GM20431 (cell line): Measurements from ENCODE around the gene GCC1.
"Not testable (repeated sequence)": the region's sequence is repeated elsewhere in the genome, so short reads cannot be mapped to it uniquely, and the experiment has no call there.

Experiments
- in situ Hi-C: fragments of 300-500 bp; cut with MseI, MboI; formaldehyde crosslinking; loops from one replicate; pipeline ENCODE4 v1.15.0; 2020; ENCODE audit warnings: low sequenced_read_pairs; ENCODE audit not compliant: unreplicated experiment

Gene GCC1

GRCh38 chr7:127591591-127591990 is 6.2 kb upstream of the GCC1 start:
- in situ Hi-C loops = no loop called here

GRCh38 chr7:127591189-127591588 is 5.8 kb upstream of the GCC1 start:
- in situ Hi-C loops = no loop called here

GRCh38 chr7:127589896-127590295 is 4.5 kb upstream of the GCC1 start:
- in situ Hi-C loops = no loop called here

- in situ Hi-C loops = no loop called here
Measured at GRCh38 chr7:127588697-127589482, 3.5 kb upstream of the GCC1 start.

- in situ Hi-C loops = no loop called here
Measured at GRCh38 chr7:127588019-127588696, 2.8 kb upstream of the GCC1 start, which contains the start of gene ARF5. Gene ARF5 (plus strand): TSS chr7:127588411. CDS start chr7:127588499, 88 bp downstream.

- in situ Hi-C loops = no loop called here
Measured at GRCh38 chr7:127587663-127588018, 2.2 kb upstream of the GCC1 start.

- in situ Hi-C loops = no loop called here
Measured at GRCh38 chr7:127586346-127586745, 950 bp upstream of the GCC1 start.

- in situ Hi-C loops = no loop called here
Measured at GRCh38 chr7:127584648-127585043, 750 bp downstream of the GCC1 start.

GRCh38 chr7:127582361-127582760 is 3.0 kb downstream of the GCC1 start:
- in situ Hi-C loops = no loop called here

GRCh38 chr7:127581716-127582115 is 3.7 kb downstream of the GCC1 start:
- in situ Hi-C loops = no loop called here

GRCh38 chr7:127580612-127581011 is 4.8 kb downstream of the GCC1 start:
- in situ Hi-C loops = no loop called here

- in situ Hi-C loops = no loop called here
Measured at GRCh38 chr7:127578711-127579275, 6.6 kb downstream of the GCC1 start.

GRCh38 chr7:127578036-127578684 is 7.2 kb downstream of the GCC1 start:
- in situ Hi-C loops = no loop called here

GRCh38 chr7:127571741-127572505 is 13.5 kb downstream of the GCC1 start:
- in situ Hi-C loops = no loop called here

- in situ Hi-C loops = not testable (repeated sequence)
Measured at GRCh38 chr7:127568034-127568433, 17.4 kb downstream of the GCC1 start.

- in situ Hi-C loops = no loop called here
Measured at GRCh38 chr7:127566242-127566641, 19.2 kb downstream of the GCC1 start.

GRCh38 chr7:127557803-127558202 is 27.6 kb downstream of the GCC1 start:
- in situ Hi-C loops = no loop called here

GRCh38 chr7:127556404-127556803 is 29.0 kb downstream of the GCC1 start:
- in situ Hi-C loops = no loop called here

- in situ Hi-C loops = no loop called here
Measured at GRCh38 chr7:127551941-127552340, 33.5 kb downstream of the GCC1 start.

GRCh38 chr7:127550247-127550646 is 35.1 kb downstream of the GCC1 start:
- in situ Hi-C loops = no loop called here
